D721Med (cell line): ENCODE results near the gene TMEM255B.
"Not testable (repeated sequence)": the region's sequence is repeated elsewhere in the genome, so short reads cannot be mapped to it uniquely, and the experiment has no call there.

Experiments
- DNase-seq: peaks from one replicate; pipeline ENCODE4 v3.0.0; 2011; ENCODE audit warnings: low spot score; ENCODE audit not compliant: insufficient read length
- FAIRE-seq: peaks from 2 replicates; lab custom pipeline; 2011; peaks lifted over from hg19 to GRCh38; lab: Jason Lieb, UNC
- CTCF ChIP-seq: IDR thresholded peaks from 2 replicates; pipeline ENCODE4 v1.5.1; 2012; ENCODE audit warnings: mild to moderate bottlenecking, control low read depth; ENCODE audit not compliant: insufficient read depth; ENCODE audit errors: missing control alignments

The TMEM255B gene

GRCh38 chr13:113751491-113751890 is 7.5 kb upstream of the TMEM255B start:
- DNase-seq (no peak), FAIRE-seq (no peak)
- no peak for TF ChIP-seq CTCF

GRCh38 chr13:113752211-113752986 is 6.6 kb upstream of the TMEM255B start:
- not testable (repeated sequence) for DNase-seq, FAIRE-seq

DNA sequence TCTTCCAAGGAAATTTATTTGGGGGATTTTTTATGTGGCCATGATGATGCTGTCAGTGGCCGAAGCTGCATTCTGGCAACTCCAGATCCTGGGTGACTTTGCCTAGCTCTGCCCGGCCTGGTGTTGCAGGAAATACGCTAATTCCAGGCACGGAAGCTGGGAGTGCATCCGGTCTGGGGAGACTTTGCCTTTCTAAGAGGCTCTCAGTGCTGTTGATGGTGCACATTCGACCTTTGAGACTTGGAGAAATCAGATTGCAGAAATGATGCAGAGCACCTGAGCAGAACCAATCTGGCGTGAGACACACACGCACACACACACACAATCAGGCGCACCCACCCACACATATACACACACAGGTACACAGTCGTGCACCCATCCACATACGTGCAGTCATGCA is 5.9 kb upstream of the TMEM255B start:
- no peak for FAIRE-seq
- TF ChIP-seq CTCF = no peak
- DNase-seq = no peak

DNA sequence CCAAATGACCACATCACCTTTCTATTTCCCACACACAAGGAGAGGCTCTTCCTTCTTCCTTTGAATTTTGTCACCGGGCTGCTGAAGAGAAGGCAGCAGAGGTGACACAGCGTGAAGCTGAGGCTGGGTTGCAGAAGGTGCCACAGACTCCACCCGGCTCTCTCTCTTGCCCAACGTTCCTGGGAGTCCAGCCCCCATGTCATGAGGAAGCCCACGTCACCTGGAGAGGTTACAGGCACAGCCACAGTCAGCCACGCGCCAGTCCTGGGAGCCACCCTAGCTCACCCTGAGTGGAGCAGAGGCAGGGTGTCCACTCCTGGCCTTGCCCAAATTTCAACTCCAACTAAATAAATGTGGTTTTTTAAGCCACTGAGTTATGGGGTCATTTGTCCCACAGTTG is 4.8 kb upstream of the TMEM255B start:
- DNase-seq (no peak), FAIRE-seq (no peak)
- no peak for TF ChIP-seq CTCF

DNA sequence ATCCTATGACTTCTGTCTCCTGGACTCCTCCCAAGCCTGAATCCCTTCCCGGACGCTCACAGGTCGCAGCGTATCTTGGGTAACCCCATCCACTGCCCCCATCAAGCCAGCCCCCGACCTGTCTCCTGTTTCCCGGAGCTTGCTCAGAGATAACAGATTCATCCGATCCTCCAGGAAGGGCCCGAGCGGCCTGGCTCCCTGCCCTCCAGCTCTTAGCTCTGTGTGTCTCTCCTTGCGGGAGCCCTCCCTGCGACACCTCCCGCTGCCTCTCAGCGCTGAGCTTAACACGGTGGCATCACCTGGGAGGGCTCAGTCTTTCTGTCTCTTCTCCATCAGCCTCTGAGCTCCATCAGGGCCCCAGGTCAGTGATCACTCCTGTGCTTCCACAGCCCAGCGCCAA is 4.3 kb upstream of the TMEM255B start:
- TF ChIP-seq CTCF = no peak
- FAIRE-seq (no peak), DNase-seq (no peak)

GRCh38 chr13:113756441-113757097 is 2.5 kb upstream of the TMEM255B start:
- no peak for FAIRE-seq
- DNase-seq = no peak
- TF ChIP-seq CTCF = no peak

DNA sequence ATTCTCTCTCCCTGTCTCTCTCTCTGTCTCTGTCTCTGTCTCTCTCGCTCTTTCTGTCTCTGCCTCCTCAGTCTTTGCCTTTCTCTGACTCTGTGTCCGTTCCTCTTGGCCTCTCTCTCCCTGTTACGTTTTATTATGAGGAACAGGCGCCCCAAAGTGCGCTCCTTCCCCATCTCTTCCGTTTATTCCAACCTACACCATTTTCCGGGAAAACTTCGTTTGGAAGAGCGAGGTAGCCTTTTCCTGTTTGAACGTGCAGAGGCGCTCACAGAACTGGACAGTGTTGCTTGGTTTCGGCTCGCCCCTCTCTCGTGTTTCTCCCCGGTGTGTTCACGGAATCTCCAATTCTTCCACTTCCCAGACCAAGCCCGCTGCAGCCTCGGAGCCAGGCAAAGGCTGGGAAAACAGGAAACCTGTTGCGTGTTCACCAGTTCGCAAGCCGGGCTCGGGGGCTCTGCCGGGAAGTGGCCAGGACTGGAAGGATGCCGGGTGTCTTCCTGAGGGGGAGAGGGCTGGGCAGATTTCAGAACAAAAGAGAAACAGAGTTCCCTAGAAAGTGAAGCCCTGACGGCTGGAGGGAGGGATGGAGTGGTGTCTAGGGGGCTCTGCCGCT is 605 bp downstream of the TMEM255B start:
- TF ChIP-seq CTCF = no peak
- DNase-seq (no peak), FAIRE-seq (no peak)
